Effector memory CD4-positive, alpha-beta T cell (primary cell): ENCODE measurements around the gene VPS36.
"Not testable (repeated sequence)": the region's sequence is repeated elsewhere in the genome, so short reads cannot be mapped to it uniquely, and the experiment has no call there.

ENCODE experiments used
- DNase-seq, 3 donors: peaks; one replicate each; pipeline ENCODE4 v3.0.0-alpha.2; 2020
- H3K27ac ChIP-seq: 2 replicates; pipeline ENCODE4 v1.7.0; 2013; ENCODE audit warnings: mild to moderate bottlenecking, low read length, moderate library complexity; ENCODE audit not compliant: insufficient read depth, poor library complexity, severe bottlenecking
- H3K27me3 ChIP-seq: replicated peaks from 2 replicates; pipeline ENCODE4 v1.7.0; 2013; ENCODE audit warnings: mild to moderate bottlenecking, low read length; ENCODE audit not compliant: insufficient read depth, control insufficient read depth, poor library complexity, severe bottlenecking
- H3K36me3 ChIP-seq: 2 replicates; pipeline ENCODE4 v1.7.0; 2013; ENCODE audit warnings: mild to moderate bottlenecking, low read length, moderate library complexity; ENCODE audit not compliant: control insufficient read depth, insufficient read depth
- H3K4me1 ChIP-seq: 2 replicates; pipeline ENCODE4 v1.7.0; 2013; ENCODE audit warnings: low read length, mild to moderate bottlenecking; ENCODE audit not compliant: control insufficient read depth, insufficient read depth, poor library complexity, severe bottlenecking
- H3K4me3 ChIP-seq: 2 replicates; pipeline ENCODE4 v1.7.0; 2013; ENCODE audit warnings: low read length, low read depth, mild to moderate bottlenecking; ENCODE audit not compliant: insufficient read depth, poor library complexity, severe bottlenecking
- H3K9me3 ChIP-seq: 2 replicates; pipeline ENCODE4 v1.7.0; 2013; ENCODE audit warnings: mild to moderate bottlenecking, low read length, moderate library complexity; ENCODE audit not compliant: control insufficient read depth

The VPS36 gene

DNA sequence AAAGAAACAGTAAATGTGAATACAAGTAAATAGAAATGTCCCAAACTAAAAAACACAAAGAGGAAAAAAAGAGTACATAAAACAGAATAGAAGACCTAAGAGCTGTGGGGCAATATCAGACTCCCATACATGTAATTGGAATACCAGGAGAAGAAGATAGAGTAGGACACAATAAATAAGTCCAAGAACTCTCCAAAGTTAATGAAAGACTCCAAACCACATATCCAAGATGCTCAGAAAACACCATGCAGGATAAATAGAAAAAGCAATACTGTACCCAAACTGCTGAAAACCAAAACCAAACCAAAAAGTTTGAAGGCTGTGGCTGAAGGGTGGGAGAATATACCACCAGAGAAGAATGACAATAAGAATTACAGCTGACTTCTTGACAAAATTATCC, 62.7 kb downstream of the VPS36 start:
- no peaks in the 10 kb centered on the region for H3K27me3 ChIP-seq
- H3K9me3 ChIP-seq, result no peaks in the 10 kb centered on the region
- H3K36me3 ChIP-seq, result no peaks in the 10 kb centered on the region
- no peak overlapping the region for H3K27ac ChIP-seq
- no peak for DNase-seq
- no peaks in the 10 kb centered on the region for H3K4me1 ChIP-seq
- H3K4me3 ChIP-seq, result no peak overlapping the region

DNA sequence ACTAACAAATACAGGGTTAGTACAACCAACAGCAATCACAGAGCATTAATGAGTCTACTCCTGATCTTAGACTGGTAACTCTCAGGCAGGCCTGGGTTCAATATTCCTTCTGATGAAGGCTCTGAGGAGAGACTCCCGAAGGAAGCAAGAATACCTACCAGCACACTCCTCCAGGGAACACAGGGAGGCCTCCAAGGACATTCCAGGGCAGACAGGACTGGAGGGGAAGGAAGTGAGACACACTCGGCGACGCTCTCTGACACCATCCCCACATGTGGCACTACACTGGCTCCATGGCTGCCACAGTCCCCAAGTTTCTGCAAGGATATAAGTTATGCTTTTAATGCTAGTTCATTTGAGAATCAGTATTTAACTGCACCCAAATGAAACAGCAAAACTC, 64.6 kb downstream of the VPS36 start:
- no peak overlapping the region for H3K4me3 ChIP-seq
- H3K27me3 ChIP-seq, result no peaks in the 10 kb centered on the region
- H3K4me1 ChIP-seq, result no peaks in the 10 kb centered on the region
- no peaks in the 10 kb centered on the region for H3K36me3 ChIP-seq
- no peak for DNase-seq
- H3K27ac ChIP-seq, result no peak overlapping the region
- H3K9me3 ChIP-seq, result no peaks in the 10 kb centered on the region

DNA sequence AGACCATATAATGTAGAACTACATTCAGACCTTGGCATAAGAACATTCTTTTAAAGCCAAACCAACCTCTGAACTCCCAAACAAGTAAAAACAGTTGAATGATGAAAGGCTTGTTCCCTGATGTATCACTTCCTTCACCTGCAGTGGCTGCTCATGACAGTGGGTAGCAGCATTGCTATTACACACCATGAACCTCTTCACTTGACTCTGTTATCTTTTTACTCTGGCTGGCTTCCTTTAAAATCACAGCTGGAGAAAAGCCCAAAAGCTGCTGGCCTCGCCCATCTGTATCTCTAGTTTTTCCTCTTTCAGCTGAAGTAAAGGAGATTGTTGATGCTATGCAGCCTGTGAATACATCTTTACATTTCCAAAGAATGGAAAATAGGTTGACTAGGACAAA, 67.1 kb downstream of the VPS36 start:
- Histone ChIP-seq H3K36me3 (no peaks in the 10 kb centered on the region), H3K27ac (no peak overlapping the region), H3K27me3 (no peaks in the 10 kb centered on the region), H3K9me3 (no peaks in the 10 kb centered on the region), H3K4me3 (no peak overlapping the region), H3K4me1 (no peaks in the 10 kb centered on the region)
- DNase-seq, result no peak

DNA sequence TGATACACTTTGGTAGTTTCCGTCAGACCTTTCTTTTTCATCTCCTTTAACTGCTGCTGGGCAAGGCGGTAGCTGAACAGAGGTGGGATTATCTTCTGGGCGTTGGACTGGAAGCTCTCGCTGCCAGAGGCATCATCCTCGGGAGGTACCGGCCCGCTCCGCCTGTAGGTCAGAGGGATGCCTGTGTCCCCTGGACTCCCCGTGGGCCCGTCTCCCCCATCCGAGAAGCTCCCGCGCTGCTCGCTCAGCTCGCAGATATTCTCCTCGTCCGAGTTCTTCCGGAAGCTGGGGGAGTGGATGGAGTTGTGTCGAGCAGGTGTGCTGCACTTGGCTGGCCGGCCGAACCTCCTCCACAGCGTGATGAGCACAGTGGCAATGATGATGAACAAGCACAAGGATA, 72.1 kb downstream of the VPS36 start:
- no peak for DNase-seq
- Histone ChIP-seq H3K27me3 (no peaks in the 10 kb centered on the region), H3K27ac (no peak overlapping the region), H3K4me1 (no peaks in the 10 kb centered on the region), H3K36me3 (no peaks in the 10 kb centered on the region), H3K9me3 (no peaks in the 10 kb centered on the region), H3K4me3 (no peak overlapping the region)

DNA sequence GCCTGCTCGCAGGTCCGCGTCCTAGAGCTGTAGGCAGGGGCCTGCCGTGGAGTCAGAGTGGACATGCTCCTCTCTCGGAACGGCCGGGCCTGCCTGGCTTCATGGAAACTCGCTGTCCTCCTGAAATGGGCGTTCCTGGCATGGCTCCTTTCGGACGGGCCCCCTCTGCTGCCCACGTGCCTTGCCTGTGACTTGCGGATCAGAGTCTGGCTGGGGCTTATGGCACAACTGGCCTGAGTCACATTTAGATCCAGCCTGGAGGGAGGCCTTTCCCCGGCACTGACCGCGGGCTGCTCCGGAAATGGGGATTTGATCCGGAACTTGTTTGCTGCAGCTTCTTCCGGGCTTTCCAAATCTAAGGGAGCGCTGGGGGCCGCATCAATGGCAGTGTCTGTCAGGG, 72.5 kb downstream of the VPS36 start:
- no peak for DNase-seq
- H3K27ac ChIP-seq, result no peak overlapping the region
- no peaks in the 10 kb centered on the region for H3K9me3 ChIP-seq
- no peak overlapping the region for H3K4me3 ChIP-seq
- H3K27me3 ChIP-seq, result no peaks in the 10 kb centered on the region
- H3K36me3 ChIP-seq, result no peaks in the 10 kb centered on the region
- no peaks in the 10 kb centered on the region for H3K4me1 ChIP-seq

DNA sequence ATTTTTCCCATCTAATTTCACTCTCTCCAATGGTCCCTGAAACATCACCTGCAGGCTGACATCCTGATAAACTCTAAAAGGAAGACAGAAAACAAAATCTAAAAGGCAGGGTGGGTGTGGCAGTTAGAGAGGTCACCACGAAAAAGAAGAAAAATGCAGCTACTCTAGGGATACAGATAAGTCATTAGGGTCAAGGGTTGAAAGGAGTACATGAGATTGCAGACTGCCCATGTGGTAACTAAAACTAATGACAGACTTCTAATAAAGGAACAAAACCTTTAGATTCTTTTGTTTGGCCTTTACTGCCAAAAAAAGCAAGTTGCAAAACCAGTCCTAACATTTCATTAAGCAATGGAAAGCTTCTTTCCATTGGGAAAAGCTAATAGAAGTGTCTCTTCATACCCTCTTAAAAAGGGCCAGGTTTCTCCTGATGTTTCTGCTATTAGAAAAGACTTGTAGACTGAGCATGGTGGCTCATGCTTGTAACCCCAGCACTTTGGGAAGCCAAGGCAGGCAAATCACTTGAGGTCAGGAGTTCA, 75.5 kb downstream of the VPS36 start:
- Histone ChIP-seq H3K27me3 (no peaks in the 10 kb centered on the region), H3K9me3 (no peaks in the 10 kb centered on the region), H3K4me1 (no peaks in the 10 kb centered on the region), H3K4me3 (no peak overlapping the region), H3K27ac (no peak overlapping the region), H3K36me3 (no peaks in the 10 kb centered on the region)
- no peak for DNase-seq

DNA sequence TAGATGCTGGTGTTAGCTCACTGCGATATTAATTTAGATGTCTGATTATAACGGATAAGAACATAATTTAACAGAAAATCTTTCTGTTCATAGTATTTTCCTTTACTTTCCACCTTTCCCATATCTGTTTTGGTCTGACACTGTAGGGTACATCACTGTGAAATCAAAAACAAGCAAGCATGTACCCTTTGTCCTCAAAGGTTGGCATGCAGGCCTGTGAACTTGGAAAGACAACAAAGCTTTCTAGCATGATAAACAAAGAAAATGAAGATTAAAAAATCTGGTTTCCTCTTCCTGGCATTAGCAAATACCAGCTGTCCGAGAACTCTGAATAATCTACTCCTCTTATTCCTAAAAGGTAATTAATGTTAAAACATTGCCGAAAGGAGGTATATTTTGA, 76.0 kb downstream of the VPS36 start:
- Histone ChIP-seq H3K36me3 (no peaks in the 10 kb centered on the region), H3K27me3 (no peaks in the 10 kb centered on the region), H3K4me1 (no peaks in the 10 kb centered on the region), H3K9me3 (no peaks in the 10 kb centered on the region), H3K4me3 (no peak overlapping the region), H3K27ac (no peak overlapping the region)
- no peak for DNase-seq

DNA sequence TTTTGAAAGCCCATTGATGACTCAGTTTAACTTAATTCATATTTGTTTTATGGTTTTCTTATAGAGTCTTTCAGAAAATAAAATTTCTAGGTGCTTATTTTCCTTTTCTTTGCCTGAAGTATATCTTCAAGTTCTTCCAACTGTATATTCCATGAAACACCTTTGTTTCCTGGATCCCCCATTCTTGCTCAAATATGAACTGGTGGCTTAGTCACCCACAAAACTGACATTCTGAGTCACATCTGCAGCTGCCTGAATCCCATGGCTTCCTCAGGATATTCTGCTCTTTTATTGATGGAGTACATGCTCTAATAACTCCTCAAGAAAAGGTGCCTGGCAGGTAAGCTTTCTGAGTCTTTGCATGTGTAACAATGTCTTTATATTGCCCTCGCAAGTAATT, 77.2 kb downstream of the VPS36 start:
- not testable (repeated sequence) for H3K4me3 ChIP-seq, DNase-seq, H3K9me3 ChIP-seq, H3K27ac ChIP-seq, H3K27me3 ChIP-seq, H3K4me1 ChIP-seq, H3K36me3 ChIP-seq

DNA sequence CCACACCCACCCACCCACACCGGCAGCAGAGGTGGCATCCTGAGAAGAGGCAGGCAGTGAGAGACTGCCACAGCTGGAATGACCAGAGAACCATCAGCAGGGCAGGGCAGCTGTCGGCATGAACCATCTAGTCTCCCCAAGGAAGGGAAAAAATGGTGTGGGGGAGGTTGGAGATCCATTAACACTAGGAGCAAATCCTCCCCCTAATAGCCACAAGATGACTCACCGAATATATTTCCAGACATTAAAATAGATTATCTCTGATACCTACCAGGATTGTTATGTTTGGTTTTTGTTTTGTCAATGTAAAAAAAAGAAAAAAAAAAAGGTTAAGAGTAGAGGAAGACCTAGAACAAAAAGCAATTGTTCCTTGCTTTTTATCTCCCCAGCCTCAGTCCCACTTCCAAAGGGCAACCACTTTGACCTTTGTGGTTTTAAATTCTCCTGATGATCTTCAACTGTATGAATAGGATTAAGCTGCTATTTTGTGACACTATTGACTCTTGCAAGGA, 78.6 kb downstream of the VPS36 start:
- DNase-seq, result no peak
- no peak overlapping the region for H3K4me3 ChIP-seq
- H3K36me3 ChIP-seq, result no peaks in the 10 kb centered on the region
- H3K9me3 ChIP-seq, result no peaks in the 10 kb centered on the region
- no peaks in the 10 kb centered on the region for H3K4me1 ChIP-seq
- no peak overlapping the region for H3K27ac ChIP-seq
- H3K27me3 ChIP-seq, result no peaks in the 10 kb centered on the region

DNA sequence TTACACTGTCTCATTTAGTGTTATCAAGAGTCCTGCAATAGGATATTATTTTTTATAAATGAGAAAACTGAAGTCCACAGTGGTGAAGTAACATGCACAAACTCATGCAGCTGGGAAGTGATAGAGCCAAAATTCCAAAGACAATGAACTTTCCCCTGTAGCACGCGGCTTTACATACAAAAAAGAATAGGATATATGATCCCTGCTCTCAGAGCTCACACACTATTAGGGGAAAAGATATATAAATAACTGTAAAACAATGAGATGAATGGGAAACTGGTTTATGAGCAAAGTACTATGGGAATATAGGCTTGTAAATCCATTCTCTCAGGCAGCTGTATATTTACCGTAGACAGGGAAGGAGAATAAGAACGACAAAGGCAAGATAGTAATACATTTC, 84.1 kb downstream of the VPS36 start:
- H3K4me3 ChIP-seq, result no peak overlapping the region
- no peaks in the 10 kb centered on the region for H3K9me3 ChIP-seq
- no peak overlapping the region for H3K27ac ChIP-seq
- H3K4me1 ChIP-seq, result no peaks in the 10 kb centered on the region
- no peak for DNase-seq
- no peaks in the 10 kb centered on the region for H3K36me3 ChIP-seq
- H3K27me3 ChIP-seq, result no peaks in the 10 kb centered on the region
